Measurements from ENCODE around the gene ATXN7. TPM values are rescaled to one million over a fixed set of nuclear protein-coding genes. Genes with fewer than 3 reads are reported as not detected.

ATXN7 gene
- total RNA-seq, 2 experiments from 2014 or later: 15.2 to 35.2 TPM

DNA sequence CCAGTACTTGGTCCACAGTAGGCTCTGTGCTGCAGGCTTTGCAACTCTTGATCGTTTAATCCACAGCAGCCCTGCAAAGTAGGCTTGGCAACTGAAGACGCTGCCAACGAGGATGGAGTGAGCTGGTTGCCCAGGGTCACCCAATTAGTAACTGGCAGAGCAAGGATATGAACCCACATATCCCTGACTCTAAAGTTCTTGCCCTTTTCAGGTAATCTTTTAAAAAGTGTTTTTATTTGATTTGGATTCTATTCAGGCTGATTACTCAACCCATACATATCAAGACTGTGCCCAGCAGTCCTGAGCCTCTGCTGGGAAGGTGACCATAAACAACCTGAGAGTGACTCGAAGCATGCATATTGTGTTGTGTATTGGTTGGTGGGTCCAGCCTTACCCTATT, 109.3 kb downstream of the ATXN7 start:
- BruUV-seq (replicated peaks): no TSS peak
- no peaks in the 10 kb centered on the region for H3K9me3 ChIP-seq (ENCODE audit: low read length)
- no peak for TF ChIP-seq EZH2phosphoT487 (IDR thresholded peaks at IDR 0.05; ENCODE audit: borderline replicate concordance, low read depth, low read length)
- TF ChIP-seq, protein P1, sequence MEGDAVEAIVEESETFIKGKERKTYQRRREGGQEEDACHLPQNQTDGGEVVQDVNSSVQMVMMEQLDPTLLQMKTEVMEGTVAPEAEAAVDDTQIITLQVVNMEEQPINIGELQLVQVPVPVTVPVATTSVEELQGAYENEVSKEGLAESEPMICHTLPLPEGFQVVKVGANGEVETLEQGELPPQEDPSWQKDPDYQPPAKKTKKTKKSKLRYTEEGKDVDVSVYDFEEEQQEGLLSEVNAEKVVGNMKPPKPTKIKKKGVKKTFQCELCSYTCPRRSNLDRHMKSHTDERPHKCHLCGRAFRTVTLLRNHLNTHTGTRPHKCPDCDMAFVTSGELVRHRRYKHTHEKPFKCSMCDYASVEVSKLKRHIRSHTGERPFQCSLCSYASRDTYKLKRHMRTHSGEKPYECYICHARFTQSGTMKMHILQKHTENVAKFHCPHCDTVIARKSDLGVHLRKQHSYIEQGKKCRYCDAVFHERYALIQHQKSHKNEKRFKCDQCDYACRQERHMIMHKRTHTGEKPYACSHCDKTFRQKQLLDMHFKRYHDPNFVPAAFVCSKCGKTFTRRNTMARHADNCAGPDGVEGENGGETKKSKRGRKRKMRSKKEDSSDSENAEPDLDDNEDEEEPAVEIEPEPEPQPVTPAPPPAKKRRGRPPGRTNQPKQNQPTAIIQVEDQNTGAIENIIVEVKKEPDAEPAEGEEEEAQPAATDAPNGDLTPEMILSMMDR (conservative IDR thresholded peaks at IDR 0.05; ENCODE audit: low read length): no peak
- intact Hi-C loops (cut with micrococcal nuclease; ENCODE audit: unreplicated experiment): no loop called here
- ChIA-PET CTCF (ENCODE audit: unreplicated experiment) (no interaction called here), POLR2A (interaction anchor here (0.6 to 1.2 kb wide), 2 partner anchors 51 to 82 kb away, joined by 3 to 6 read pairs; no protein-coding TSS in a partner anchor)
- no peaks in the 10 kb centered on the region for H3K9me2 ChIP-seq (ENCODE audit: insufficient read depth, low read length)
- H2AFZ ChIP-seq (ENCODE audit: low read length): no peak overlapping the region
- no peak for DNase-seq (ENCODE audit: low spot score)
- H3K4me3 ChIP-seq (ENCODE audit: low read depth, low read length, poor library complexity, severe bottlenecking): no peak overlapping the region
- H3K4me2 ChIP-seq (ENCODE audit: low read length): no peak overlapping the region
- H3K36me3 ChIP-seq (ENCODE audit: insufficient read depth, low read length): peaks cover 11% of the 10 kb centered on the region
- H3K4me1 ChIP-seq (ENCODE audit: insufficient read depth, low read length, poor library complexity, severe bottlenecking): peaks cover 5% of the 10 kb centered on the region
- H4K20me1 ChIP-seq (ENCODE audit: insufficient read depth, low read length): peaks cover 7% of the 10 kb centered on the region; the same call in 1 of the 2 replicates
- no peaks in the 10 kb centered on the region; the same call in 1 of the 2 replicates for H3K79me2 ChIP-seq (ENCODE audit: insufficient read depth, low read depth, low read length)
- no peak overlapping the region for H3K27ac ChIP-seq (ENCODE audit: low read depth, low read length, poor library complexity, severe bottlenecking)

DNA sequence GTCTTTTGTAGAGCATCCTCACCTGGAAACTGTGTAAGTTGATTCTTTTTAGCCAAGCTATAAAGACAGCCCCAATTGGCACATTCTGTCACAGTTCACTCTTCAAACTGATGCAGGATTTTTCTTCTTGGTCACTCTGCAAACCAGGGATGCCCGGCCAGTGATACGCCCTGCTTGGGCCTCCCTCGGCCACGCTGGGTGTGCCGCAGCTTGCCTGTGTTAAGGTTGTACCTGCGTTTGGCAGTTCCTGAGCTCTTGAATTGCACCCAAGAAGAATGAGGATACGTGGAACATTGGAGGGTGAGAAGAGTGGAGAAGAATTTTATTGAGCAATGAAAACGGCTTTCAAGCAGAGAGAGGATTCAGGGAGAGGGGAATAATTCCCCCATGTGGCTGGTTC, 109.7 kb downstream of the ATXN7 start:
- Histone ChIP-seq H3K4me3 (ENCODE audit: low read depth, low read length, poor library complexity, severe bottlenecking) (no peak overlapping the region), H3K27ac (ENCODE audit: low read depth, low read length, poor library complexity, severe bottlenecking) (no peak overlapping the region), H3K4me1 (ENCODE audit: insufficient read depth, low read length, poor library complexity, severe bottlenecking) (peaks cover under 1% of the 10 kb centered on the region), H3K4me2 (ENCODE audit: low read length) (no peak overlapping the region), H4K20me1 (ENCODE audit: insufficient read depth, low read length) (peaks cover 7% of the 10 kb centered on the region; the same call in 1 of the 2 replicates), H3K79me2 (ENCODE audit: insufficient read depth, low read depth, low read length) (no peaks in the 10 kb centered on the region; the same call in 1 of the 2 replicates), H3K36me3 (ENCODE audit: insufficient read depth, low read length) (peaks cover 14% of the 10 kb centered on the region), H2AFZ (ENCODE audit: low read length) (no peak overlapping the region), H3K9me2 (ENCODE audit: insufficient read depth, low read length) (no peaks in the 10 kb centered on the region), H3K9me3 (ENCODE audit: low read length) (no peaks in the 10 kb centered on the region)
- POLR2A ChIA-PET: no interaction called here
- BruUV-seq (replicated peaks): no TSS peak
- TF ChIP-seq EZH2phosphoT487 (IDR thresholded peaks at IDR 0.05; ENCODE audit: borderline replicate concordance, low read depth, low read length): no peak
- TF ChIP-seq, protein P1 (conservative IDR thresholded peaks at IDR 0.05; ENCODE audit: low read length): no peak
- no peak for DNase-seq (ENCODE audit: low spot score)
- intact Hi-C loops (cut with micrococcal nuclease; ENCODE audit: unreplicated experiment): no loop called here
- CTCF ChIA-PET (ENCODE audit: unreplicated experiment): no interaction called here

DNA sequence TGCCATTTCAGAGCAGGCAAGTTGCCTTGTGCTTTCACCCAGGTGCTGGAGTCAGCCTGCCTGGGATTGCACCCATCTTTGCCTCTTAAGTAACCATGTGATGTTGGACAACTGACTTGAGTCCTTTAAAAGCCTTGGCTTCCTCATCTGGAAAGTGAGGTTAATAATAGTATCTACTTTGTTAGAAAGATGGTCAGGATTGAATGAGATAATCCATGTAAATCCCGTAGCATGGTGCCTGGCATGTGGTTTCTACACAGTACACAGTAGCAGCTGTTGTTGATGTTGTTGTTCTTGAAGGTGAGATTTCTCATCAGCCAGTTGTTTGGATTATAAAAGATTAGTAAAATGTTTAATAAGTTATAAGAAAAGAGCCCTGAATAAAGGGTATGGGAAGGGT, 110.8 kb downstream of the ATXN7 start:
- Histone ChIP-seq H3K4me3 (ENCODE audit: low read depth, low read length, poor library complexity, severe bottlenecking) (no peak overlapping the region), H3K27ac (ENCODE audit: low read depth, low read length, poor library complexity, severe bottlenecking) (no peak overlapping the region), H3K79me2 (ENCODE audit: insufficient read depth, low read depth, low read length) (no peaks in the 10 kb centered on the region), H3K36me3 (ENCODE audit: insufficient read depth, low read length) (peaks cover 16% of the 10 kb centered on the region), H3K9me2 (ENCODE audit: insufficient read depth, low read length) (no peaks in the 10 kb centered on the region), H3K9me3 (ENCODE audit: low read length) (no peaks in the 10 kb centered on the region), H4K20me1 (ENCODE audit: insufficient read depth, low read length) (peaks cover 7% of the 10 kb centered on the region; the same call in 1 of the 2 replicates), H3K4me2 (ENCODE audit: low read length) (no peak overlapping the region), H3K4me1 (ENCODE audit: insufficient read depth, low read length, poor library complexity, severe bottlenecking) (no peaks in the 10 kb centered on the region), H2AFZ (ENCODE audit: low read length) (no peak overlapping the region)
- CTCF ChIA-PET (ENCODE audit: unreplicated experiment): no interaction called here
- DNase-seq (ENCODE audit: low spot score): no peak
- intact Hi-C loops (cut with micrococcal nuclease; ENCODE audit: unreplicated experiment): no loop called here
- POLR2A ChIA-PET: no interaction called here
- no TSS peak for BruUV-seq (replicated peaks)
- TF ChIP-seq, protein P1 (conservative IDR thresholded peaks at IDR 0.05; ENCODE audit: low read length): no peak
- no peak for TF ChIP-seq EZH2phosphoT487 (IDR thresholded peaks at IDR 0.05; ENCODE audit: borderline replicate concordance, low read depth, low read length)

Data from OCI-LY7 (cell line).